Activated naive CD8-positive, alpha-beta T cell treated with anti-CD3 and anti-CD28 coated beads, Interleukin-2, amount 50 U/mL, for 24 hours (primary cell): ENCODE measurements around the gene CXCR4.

Experiments used
- ATAC-seq: fragments of 150-1000 bp; cut with Tn5 transposase; one replicate; pipeline ENCODE4 v1.10.0; 2021
- DNase-seq: peaks from one replicate; pipeline ENCODE4 v3.0.0; 2021
- H3K27ac Mint-ChIP-seq: one replicate; pipeline ENCODE4 v1.8.0; 2021; ENCODE audit warnings: mild to moderate bottlenecking, mixed read lengths
- H3K27me3 Mint-ChIP-seq: one replicate; pipeline ENCODE4 v1.8.0; 2021; ENCODE audit warnings: mixed read lengths
- H3K36me3 Mint-ChIP-seq: one replicate; pipeline ENCODE4 v1.8.0; 2021; ENCODE audit warnings: low read depth, mixed read lengths
- H3K4me1 Mint-ChIP-seq: one replicate; pipeline ENCODE4 v1.8.0; 2021; ENCODE audit warnings: mixed read lengths
- H3K4me3 Mint-ChIP-seq: one replicate; pipeline ENCODE4 v1.8.0; 2021; ENCODE audit warnings: mild to moderate bottlenecking, moderate library complexity, mixed read lengths
- H3K9me3 Mint-ChIP-seq: one replicate; pipeline ENCODE4 v1.8.0; 2021; ENCODE audit warnings: mixed read lengths

The CXCR4 gene

DNA sequence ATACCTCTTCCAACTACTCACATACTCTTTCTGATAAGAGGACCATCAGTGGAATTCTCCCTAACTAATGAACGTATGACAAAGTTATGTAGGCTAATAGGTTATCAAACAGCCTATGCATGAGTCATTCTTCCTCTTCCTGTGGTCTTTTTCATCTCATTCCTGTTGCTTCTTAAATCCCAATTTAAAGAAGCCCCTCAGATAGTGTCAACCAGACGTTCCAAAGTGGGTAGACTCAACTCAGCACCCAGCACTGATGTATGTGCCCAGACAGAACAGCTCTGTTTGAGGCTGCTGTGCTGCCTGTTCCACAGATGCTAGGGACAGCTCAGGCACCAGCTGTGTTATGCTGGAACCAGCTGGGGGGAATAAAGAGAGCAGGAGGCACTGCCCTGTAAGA, 52.6 kb downstream of the CXCR4 start:
- DNase-seq = no peak
- Mint-ChIP-seq H3K4me3 (no peak overlapping the region), H3K9me3 (peaks cover 8% of the 10 kb centered on the region), H3K4me1 (peaks cover 45% of the 10 kb centered on the region), H3K36me3 (no peaks in the 10 kb centered on the region), H3K27me3 (no peaks in the 10 kb centered on the region), H3K27ac (no peak overlapping the region)
- peak; percentile 37 for ATAC-seq
